Astrocyte (in vitro differentiated cells and primary cell): ENCODE measurements around the gene RHCG.

Experiments used
- CTCF ChIP-seq: IDR thresholded peaks from 2 replicates; pipeline ENCODE4 v1.5.1; 2011; ENCODE audit warnings: low read depth, mild to moderate bottlenecking, inconsistent platforms, low read length, moderate library complexity; ENCODE audit not compliant: insufficient read depth
- EZH2 ChIP-seq: IDR thresholded peaks from 2 replicates; pipeline ENCODE4 v1.6.1; 2012; ENCODE audit warnings: mild to moderate bottlenecking, low read length, inconsistent platforms; ENCODE audit not compliant: insufficient read depth

- no peak for TF ChIP-seq CTCF
- TF ChIP-seq EZH2: no peak
Observed at GRCh38 chr15:89429023-89429422, 67.4 kb downstream of the RHCG start.
